Inflammatory macrophage (primary cell): Measurements from ENCODE around the gene NKX6-1.

ENCODE experiments used
- DNase-seq, 2 donors: peaks; one replicate each; pipeline ENCODE4 v3.0.0-alpha.2; 2020 to 2022

The NKX6-1 gene

DNA sequence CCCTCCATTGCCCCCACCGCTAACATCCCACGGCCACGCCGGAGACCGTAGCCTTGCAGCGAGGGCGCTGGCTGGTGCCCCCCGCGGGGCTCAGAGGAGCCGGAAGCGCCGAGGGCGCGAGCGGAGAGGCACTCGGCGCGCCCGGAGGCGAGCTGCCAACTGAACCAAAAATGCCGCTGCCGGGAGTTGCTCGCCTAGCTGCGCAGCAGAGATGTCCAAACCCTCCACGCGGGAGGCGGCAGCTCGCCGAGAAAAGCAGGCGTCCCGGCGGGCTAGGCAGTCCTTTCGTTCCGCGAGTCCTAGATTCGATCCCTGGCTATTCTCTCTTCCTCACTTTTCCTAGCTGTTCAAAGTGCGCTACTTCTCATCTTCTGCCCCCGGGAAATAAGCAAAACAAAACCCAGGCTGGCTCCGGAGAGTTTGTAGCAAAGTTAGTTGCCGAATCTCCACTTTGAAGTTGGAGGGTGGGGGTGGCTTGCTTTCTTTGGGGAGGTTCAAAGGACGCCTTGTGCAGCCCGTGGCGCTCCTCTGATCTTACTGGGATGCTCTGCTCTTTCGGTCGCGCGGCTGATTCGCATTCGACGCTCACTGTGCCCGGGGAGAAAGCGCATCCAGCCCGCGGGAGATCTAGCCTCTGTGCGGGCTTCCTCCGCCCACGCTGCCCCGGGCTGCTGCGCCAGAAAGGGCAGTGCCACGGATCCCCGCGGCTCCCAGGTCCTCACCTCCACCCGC, 723 bp downstream of the NKX6-1 start:
- DNase-seq: peak in 1 of 2 donors; percentile 16

- no peak for DNase-seq
Measured at GRCh38 chr4:84497504-84498202, 1.4 kb downstream of the NKX6-1 start.

DNA sequence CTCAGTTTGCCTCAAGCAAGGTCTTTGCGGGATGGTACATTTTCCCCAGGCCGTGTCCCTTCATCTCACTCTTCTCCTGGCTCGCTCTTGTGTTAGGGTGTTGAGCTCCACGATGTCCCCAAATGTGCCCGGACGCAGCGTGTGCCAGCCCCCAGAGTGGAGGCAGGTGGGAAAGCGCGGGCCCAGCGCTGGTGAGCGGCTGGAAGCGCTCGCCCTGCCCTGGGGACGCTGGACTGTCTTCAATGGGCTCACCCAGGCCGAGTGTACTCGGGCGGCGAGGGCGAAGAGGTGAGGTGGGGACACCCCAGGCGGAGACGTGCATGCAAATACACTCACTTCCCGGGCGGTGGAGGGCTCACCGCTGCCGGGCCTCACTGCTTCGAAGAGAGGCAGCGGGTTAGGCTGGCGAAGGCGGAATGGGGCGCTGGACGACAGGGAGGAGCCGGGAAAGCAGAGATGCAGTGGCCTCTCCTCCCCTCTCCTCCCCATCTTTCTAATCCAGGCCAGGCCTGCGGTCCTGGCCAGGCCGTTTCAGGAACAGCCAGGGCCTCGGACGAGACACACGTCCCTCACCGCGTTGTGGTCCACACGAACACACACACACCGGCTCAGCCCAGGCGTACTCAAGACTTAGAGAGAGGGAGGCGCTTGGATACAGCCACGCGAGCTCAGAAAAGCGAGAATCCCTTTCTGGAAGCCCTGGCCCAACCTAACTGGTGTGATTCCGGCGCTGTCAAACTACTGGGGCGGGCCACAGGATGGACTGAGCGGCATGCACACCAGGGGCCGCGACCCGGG, 2.2 kb downstream of the NKX6-1 start:
- DNase-seq: no peak

DNA sequence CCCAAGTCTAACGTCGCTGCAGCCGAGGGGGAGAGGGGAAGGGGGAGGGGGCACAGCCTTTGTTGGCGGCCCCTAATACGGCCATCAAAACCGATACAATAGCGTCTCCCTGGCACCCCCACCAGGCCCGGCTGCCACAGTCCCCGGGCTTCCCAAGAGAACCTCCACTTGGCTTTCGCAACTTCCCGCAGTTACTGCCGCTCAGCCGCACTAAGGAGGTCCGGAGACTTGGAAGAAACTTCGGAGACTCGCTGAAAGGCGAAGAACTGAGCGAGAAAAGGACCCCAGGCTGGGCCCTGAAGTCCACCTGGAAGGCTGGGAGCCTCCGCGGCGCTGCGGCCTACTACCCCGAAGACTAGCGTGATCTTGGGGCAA, 2.8 kb downstream of the NKX6-1 start:
- peak in 1 of 2 donors; percentile 36 for DNase-seq

GRCh38 chr4:84495794-84496261, 3.3 kb downstream of the NKX6-1 start:
- DNase-seq: no peak

DNA sequence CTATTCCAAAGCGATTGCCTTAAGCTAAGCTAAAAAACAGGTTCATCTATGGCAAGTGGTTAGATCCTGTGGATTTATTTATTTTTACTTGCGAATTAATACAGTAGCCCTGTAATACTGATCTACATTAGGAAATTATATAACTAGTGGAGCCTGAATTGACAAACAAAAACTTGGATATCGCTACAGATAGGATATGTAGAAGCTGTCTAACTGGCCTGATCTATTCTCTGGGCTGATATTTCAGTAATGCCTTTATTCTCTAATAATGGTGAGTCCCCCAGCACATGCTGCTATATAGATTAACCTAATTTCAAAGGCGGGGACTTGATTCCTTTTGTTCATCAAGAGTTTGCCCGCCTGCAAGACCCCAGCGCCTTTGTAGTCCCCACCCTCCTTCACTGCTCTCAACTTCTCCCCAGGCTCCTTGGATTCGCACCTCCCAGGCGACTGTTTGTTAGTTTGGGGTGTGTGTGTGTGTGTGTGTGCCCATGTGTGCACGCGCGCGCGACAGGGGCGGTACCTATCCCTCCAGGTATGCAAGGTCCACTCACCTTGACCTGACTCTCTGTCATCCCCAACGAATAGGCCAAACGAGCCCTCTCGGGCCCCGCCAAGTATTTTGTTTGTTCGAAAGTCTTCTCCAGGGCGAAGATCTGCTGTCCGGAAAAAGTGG, 3.8 kb downstream of the NKX6-1 start:
- DNase-seq: no peak

DNA sequence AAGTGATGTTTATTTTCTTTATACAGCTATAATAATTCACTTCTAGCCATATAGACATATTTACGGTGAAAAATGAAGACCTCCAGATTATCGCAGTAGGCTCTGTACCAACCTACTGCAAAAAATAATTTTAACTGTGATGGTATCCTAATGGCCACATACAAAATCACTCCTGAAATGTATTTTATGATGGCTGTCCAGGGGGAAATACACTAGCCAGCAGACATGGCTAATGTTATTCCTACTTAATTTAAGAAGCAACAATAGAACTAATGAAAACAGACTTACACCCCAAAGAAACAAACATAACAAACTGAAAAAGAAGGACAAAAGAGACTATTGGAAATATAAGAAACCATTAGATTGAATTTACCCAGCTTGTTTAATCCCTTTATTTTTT, 4.6 kb downstream of the NKX6-1 start:
- no peak for DNase-seq

- DNase-seq: no peak
Measured at GRCh38 chr4:84494076-84494475, 5.0 kb downstream of the NKX6-1 start.

- peak in 1 of 2 donors; percentile 35 for DNase-seq
Measured at GRCh38 chr4:84493092-84493850, 5.8 kb downstream of the NKX6-1 start.

DNA sequence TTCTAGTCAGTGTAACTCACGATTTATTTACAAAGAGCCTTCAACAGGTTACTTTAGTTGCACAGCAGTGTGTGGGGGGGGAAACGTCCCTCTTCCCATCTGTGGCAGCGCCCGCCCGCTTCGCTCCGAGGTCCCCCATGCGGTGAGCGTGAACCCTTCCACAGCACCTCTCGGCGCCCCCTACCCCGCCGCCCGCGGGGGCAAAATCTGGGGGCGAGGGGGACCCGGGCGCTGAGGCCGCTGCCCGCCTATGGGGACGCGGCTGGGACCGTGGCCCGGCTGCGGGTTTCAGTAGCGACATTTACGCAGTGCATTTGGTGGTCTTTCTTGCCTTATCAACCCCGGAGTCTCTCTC, 6.4 kb downstream of the NKX6-1 start:
- no peak for DNase-seq

DNA sequence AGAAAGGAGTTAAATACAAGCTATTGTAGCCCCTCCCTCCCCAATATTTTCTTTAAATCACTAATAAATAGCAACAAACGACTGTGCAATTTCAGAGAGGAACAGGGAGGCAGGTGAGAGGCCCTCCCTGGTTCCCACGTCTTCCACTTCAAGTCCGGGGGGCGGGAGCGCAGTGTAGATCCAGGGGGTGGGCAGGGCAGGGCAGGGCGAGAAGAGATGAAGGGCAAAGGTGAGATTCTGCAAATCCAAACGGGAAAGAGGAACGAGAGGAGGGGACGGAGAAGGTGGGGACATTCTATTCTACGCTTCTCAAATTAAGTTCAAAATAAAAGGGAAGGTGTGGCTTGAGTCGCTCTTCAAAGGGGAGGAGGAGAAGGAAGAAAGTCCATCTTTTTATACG, 6.8 kb downstream of the NKX6-1 start:
- DNase-seq: no peak

- no peak for DNase-seq
Measured at GRCh38 chr4:84491481-84491880, 7.6 kb downstream of the NKX6-1 start.

- no peak for DNase-seq
Measured at GRCh38 chr4:84490663-84491062, 8.4 kb downstream of the NKX6-1 start.

DNA sequence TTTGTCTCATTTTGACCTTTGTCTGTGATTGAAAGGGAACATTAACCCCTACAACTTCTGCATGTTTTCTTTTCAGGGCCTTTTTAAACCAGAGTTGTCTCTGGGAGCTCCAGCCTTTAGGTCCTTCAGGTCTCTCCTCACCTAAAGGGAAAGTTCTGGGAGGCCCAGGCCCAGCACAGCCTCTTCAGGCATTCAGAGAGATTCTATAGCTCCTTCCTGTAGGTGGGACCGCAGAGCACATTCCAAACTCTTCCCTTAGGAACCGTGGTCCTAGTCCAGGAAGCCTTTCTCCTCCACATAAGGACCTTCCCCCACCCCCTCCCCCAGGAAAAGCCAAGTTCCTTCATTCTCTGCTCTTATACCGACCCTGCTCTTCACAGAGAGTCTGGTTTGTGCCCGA, 14.9 kb downstream of the NKX6-1 start:
- no peak for DNase-seq

- DNase-seq: no peak
Measured at GRCh38 chr4:84483688-84484087, 15.4 kb downstream of the NKX6-1 start.

DNA sequence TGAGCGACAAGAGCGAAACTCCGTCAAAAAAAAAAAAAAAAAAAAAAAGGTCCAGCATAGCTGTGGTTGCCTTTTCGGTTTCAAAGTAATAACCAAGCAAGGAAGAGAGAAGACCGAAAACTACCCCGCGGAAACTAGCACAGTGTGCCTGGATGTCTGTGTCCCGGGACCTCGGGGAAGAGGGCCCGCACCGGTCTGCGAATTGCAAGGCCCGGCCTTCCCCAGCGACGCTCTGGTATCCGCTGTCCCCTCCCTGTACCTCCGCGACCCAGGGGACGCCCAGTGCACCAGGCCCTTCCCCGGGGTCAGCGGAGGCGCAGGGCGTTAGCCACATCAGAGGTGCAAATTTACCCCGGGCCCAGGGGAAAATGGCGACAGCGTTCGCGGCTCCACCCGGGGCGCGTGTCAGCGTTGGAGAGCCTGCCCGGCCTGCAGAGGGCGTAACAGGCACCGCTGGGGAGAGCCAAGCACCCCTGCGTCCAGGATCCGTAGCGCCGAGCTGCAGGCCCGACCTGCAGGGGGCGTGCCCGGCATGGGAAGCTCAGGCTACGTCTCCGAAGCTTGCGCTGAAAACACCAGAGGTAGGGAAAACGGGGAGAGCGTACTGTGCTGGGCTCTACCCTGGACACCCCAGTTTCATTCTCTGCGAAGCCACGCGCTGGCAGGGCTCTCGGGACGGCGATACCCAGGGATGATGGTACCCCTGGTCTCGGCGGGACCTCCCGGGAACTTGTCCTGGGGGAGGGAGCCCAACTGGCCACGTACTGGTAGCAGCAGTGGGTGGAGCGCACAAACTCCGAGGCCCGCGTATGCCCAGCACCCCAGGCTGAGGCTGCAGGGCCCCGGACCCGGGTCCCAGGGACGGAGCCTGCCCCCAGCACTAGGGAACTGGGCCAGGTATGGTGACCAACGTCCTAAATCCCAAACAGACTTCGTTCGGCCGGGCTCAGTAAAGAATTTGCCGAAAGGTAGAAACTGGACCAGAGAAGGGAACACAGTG, 16.2 kb downstream of the NKX6-1 start:
- peak in 1 of 2 donors; percentile 26 for DNase-seq

- DNase-seq: no peak
Measured at GRCh38 chr4:84481860-84482245, 17.2 kb downstream of the NKX6-1 start.

DNA sequence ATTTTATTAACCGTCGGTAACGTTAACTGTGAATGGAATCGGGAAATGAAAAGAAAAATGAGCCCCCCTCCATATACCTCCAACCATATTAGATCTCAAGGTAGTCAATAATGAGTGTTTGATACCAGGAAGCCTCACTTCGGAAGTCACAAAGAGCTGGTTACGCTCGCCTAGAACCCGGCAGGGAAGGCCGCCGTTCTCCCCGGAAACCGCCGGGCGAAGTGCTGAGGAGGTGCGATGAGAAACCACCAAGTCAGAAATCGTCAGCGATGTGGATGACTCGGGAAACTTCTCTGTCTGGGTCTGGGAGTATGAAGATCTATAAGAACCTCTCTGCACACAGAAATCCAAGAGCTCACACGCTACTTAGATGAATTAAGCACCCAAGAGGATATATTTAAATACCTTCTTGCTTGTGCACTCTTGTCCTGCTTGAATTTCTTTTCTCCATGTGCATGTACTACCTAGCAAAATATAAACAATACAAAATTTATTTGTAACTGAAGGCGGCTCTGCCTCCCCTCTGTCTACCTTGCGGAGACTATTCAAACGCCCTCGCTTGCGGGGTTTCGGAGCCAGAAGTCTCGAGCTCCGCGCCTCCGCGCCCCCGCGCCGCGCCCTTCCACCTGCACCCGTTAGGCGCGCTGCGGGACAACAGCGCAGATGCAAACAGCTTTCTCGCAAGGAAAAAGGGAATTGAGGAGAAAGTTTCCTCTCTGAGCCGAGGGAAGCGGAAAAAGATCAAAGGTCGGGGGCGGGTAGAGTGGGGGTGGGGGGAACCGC, 17.8 kb downstream of the NKX6-1 start:
- no peak for DNase-seq

GRCh38 chr4:84480082-84480481, 19.0 kb downstream of the NKX6-1 start:
- no peak for DNase-seq

DNA sequence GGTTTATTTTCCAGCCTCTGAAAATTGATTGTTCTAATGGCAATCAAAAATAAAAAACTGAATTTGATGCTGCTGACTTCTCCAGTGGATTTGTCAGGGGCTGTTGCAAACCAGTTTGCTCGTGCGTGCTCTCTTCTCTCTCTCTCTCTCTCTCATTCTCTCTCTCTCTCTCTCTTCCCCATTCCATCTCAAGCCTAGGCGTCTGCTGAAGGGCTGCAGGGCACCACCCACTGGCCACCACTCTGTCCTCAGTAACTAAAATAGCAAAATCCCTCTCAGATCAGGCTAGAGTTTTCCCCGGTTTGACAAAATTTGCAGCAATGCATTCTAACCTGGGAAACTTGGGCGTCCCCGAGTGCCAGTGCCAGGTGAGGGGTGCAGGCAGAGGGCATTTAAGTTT, 19.4 kb downstream of the NKX6-1 start:
- no peak for DNase-seq
